ENCODE data around the gene MAPKAP1. TPM values are rescaled to one million over a fixed set of nuclear protein-coding genes. Genes with fewer than 3 reads are reported as not detected.

The MAPKAP1 gene
- total RNA-seq, 2 experiments from 2014 or later, result 66.2 to 78.8 TPM

DNA sequence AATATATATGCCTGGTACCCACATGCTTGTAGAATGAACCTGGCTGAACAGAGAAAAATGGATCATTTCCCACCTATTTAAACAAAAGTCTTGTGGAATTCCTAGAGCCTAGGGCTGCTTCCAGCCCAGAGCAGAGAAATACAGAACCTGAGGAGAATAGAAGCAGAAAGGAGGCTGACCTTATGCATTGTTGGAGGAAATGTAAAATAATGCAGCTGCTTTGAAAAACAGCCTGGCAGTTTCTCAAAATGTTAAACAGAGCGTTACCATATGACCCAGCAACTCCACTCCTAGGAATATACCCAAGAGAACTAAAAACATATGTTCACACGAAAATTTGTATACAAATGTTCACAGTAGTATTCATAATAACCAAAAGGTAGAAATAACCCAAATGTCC is 15.1 kb downstream of the MAPKAP1 start:
- Histone ChIP-seq H3K79me2 (ENCODE audit: insufficient read depth, low read depth, low read length) (peaks cover 3% of the 10 kb centered on the region; the same call in 1 of the 2 replicates), H3K9me3 (ENCODE audit: low read length) (no peaks in the 10 kb centered on the region), H3K36me3 (ENCODE audit: insufficient read depth, low read length) (peaks cover 4% of the 10 kb centered on the region; the same call in 1 of the 2 replicates), H4K20me1 (ENCODE audit: insufficient read depth, low read length) (no peaks in the 10 kb centered on the region), H3K4me1 (ENCODE audit: insufficient read depth, low read length, poor library complexity, severe bottlenecking) (no peaks in the 10 kb centered on the region), H3K27ac (ENCODE audit: low read depth, low read length, poor library complexity, severe bottlenecking) (no peak overlapping the region), H3K4me2 (ENCODE audit: low read length) (no peak overlapping the region), H3K9me2 (ENCODE audit: insufficient read depth, low read length) (no peaks in the 10 kb centered on the region), H3K4me3 (ENCODE audit: low read depth, low read length, poor library complexity, severe bottlenecking) (no peak overlapping the region), H2AFZ (ENCODE audit: low read length) (no peak overlapping the region)
- intact Hi-C loops (cut with micrococcal nuclease; ENCODE audit: unreplicated experiment), result no loop called here
- no peak for DNase-seq (ENCODE audit: low spot score)
- BruUV-seq (replicated peaks), result no TSS peak
- ChIA-PET POLR2A (interaction anchor here (0.5 to 1.3 kb wide), 3 partner anchors 9 to 11 kb away, joined by 3 to 4 read pairs (median 4); no protein-coding TSS in a partner anchor), CTCF (ENCODE audit: unreplicated experiment) (no interaction called here)
- TF ChIP-seq EZH2phosphoT487 (IDR thresholded peaks at IDR 0.05; ENCODE audit: borderline replicate concordance, low read depth, low read length) (no peak), CTCF (conservative IDR thresholded peaks at IDR 0.05; ENCODE audit: low read length) (no peak)

DNA sequence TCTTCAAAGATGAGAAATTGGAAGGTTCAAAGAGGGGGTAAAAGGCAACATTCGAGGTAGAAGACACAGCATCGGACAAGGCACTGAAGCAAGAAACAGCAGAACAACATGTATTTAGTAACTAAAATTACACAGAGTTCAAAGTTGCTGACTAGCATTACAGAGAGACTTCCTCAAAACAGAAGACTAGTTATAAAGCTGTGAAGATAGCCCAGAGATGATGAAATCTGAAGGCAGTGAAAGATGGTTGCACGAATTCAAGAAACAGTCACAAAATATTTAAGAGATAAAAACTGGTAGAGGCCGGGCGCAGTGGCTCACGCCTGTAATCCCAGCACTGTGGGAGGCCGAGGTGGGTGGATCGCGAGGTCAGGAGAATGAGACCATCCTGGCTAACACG is 16.3 kb downstream of the MAPKAP1 start:
- ChIA-PET CTCF (ENCODE audit: unreplicated experiment) (no interaction called here), POLR2A (interaction anchor here (1.0 kb wide), 1 partner anchor 13 kb away, joined by 4 read pairs; no protein-coding TSS in a partner anchor)
- Histone ChIP-seq H3K9me2 (ENCODE audit: insufficient read depth, low read length) (no peaks in the 10 kb centered on the region), H4K20me1 (ENCODE audit: insufficient read depth, low read length) (no peaks in the 10 kb centered on the region), H3K79me2 (ENCODE audit: insufficient read depth, low read depth, low read length) (peaks cover 3% of the 10 kb centered on the region; the same call in 1 of the 2 replicates), H3K9me3 (ENCODE audit: low read length) (no peaks in the 10 kb centered on the region), H2AFZ (ENCODE audit: low read length) (no peak overlapping the region), H3K36me3 (ENCODE audit: insufficient read depth, low read length) (peaks cover 4% of the 10 kb centered on the region; the same call in 1 of the 2 replicates), H3K4me1 (ENCODE audit: insufficient read depth, low read length, poor library complexity, severe bottlenecking) (no peaks in the 10 kb centered on the region), H3K4me2 (ENCODE audit: low read length) (no peak overlapping the region), H3K4me3 (ENCODE audit: low read depth, low read length, poor library complexity, severe bottlenecking) (no peak overlapping the region), H3K27ac (ENCODE audit: low read depth, low read length, poor library complexity, severe bottlenecking) (no peak overlapping the region)
- intact Hi-C loops (cut with micrococcal nuclease; ENCODE audit: unreplicated experiment), result no loop called here
- no peak for DNase-seq (ENCODE audit: low spot score)
- TF ChIP-seq CTCF (conservative IDR thresholded peaks at IDR 0.05; ENCODE audit: low read length), result no peak
- TF ChIP-seq EZH2phosphoT487 (IDR thresholded peaks at IDR 0.05; ENCODE audit: borderline replicate concordance, low read depth, low read length), result no peak
- no TSS peak for BruUV-seq (replicated peaks)

DNA sequence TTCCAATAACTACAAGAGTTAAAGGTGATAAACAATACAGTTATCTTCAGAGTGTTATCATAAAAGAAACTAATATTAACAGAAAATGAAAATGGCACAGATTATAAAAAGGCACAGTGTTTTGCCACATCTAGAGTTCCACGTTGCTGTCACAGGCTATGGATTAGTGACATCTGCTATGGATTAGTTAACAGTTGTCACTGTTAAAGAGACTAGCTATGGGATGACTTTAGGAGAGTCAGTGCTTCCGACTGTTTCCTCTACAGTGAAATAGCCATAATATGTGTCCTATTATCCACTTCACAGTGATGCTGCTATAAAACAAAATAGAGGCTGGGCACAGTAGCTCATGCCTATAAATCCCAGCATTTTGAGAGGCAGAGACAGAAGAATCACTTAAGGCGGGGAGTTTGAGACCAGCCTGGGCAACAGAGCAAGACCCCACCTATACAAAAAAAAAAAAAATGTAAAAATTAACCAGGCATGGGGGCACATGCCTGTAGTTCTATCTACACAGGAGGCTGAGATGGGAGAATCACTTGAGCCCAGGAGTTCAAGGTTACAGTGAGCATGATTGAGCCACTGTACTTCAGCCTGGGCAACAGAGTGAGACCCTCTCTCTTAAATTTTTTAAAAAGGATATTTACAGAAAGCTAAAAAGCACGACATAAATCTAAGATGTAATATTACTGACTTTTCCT is 19.7 kb downstream of the MAPKAP1 start:
- Histone ChIP-seq H3K4me3 (ENCODE audit: low read depth, low read length, poor library complexity, severe bottlenecking) (no peak overlapping the region), H3K27ac (ENCODE audit: low read depth, low read length, poor library complexity, severe bottlenecking) (no peak overlapping the region), H4K20me1 (ENCODE audit: insufficient read depth, low read length) (no peaks in the 10 kb centered on the region), H3K4me1 (ENCODE audit: insufficient read depth, low read length, poor library complexity, severe bottlenecking) (no peaks in the 10 kb centered on the region), H3K9me3 (ENCODE audit: low read length) (no peaks in the 10 kb centered on the region), H2AFZ (ENCODE audit: low read length) (no peak overlapping the region), H3K4me2 (ENCODE audit: low read length) (no peak overlapping the region), H3K36me3 (ENCODE audit: insufficient read depth, low read length) (no peaks in the 10 kb centered on the region), H3K79me2 (ENCODE audit: insufficient read depth, low read depth, low read length) (peaks cover 3% of the 10 kb centered on the region; the same call in 1 of the 2 replicates), H3K9me2 (ENCODE audit: insufficient read depth, low read length) (no peaks in the 10 kb centered on the region)
- DNase-seq (ENCODE audit: low spot score), result no peak
- TF ChIP-seq EZH2phosphoT487 (IDR thresholded peaks at IDR 0.05; ENCODE audit: borderline replicate concordance, low read depth, low read length) (no peak), CTCF (conservative IDR thresholded peaks at IDR 0.05; ENCODE audit: low read length) (no peak)
- POLR2A ChIA-PET, result interaction anchor here (0.6 to 1.0 kb wide), 5 partner anchors 15 to 361 kb away, joined by 3 to 4 read pairs (median 3); no protein-coding TSS in a partner anchor
- BruUV-seq (replicated peaks), result no TSS peak
- intact Hi-C loops (cut with micrococcal nuclease; ENCODE audit: unreplicated experiment), result no loop called here
- CTCF ChIA-PET (ENCODE audit: unreplicated experiment), result no interaction called here
